GM12801 (cell line): ENCODE measurements around the gene EPHA10.

Experiments used
- CTCF ChIP-seq: IDR thresholded peaks from one replicate; pipeline ENCODE4 v1.5.1; 2011; ENCODE audit warnings: control low read depth; ENCODE audit not compliant: insufficient read length; ENCODE audit errors: extremely low read depth

The EPHA10 gene

GRCh38 chr1:37764888-37765441 is at the start of gene EPHA10:
EPHA10 (minus strand) TSS chr1:37765120; CDS start chr1:37765066, 54 bp downstream.
- TF ChIP-seq CTCF = no peak

- TF ChIP-seq CTCF = no peak
These were observed 49.3 kb upstream of the EPHA10 start for GRCh38 chr1:37814252-37814651.

DNA sequence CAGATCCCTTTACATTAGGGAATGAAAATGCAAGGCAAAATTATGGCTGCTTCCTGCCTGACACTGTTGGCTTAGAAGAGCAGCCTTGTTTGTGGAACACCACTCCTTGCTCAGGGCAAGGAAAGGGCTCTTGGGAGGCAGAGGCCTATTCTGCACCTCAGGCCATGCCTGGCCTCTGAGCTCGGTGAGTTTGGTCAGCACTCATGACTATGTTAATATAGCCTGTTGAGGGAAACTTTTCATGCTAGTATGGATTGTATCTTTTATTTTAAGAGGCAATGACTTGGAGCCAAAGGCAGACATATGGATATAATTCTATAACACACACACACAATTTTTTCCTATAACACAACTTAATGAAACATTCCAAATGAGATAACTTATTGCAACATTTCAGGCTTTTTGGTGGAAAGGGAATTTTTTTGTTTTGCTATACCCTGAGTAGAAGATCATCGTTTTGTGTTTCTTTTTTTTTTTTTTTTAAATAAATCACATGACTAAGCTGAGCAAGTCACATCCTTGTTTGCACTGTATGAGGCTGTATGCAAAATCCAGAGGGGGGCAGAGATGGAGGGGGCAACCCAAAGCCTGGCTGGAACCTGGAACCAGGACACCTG is 48.7 kb upstream of the EPHA10 start:
- TF ChIP-seq CTCF = no peak

- TF ChIP-seq CTCF = peak; percentile 10
These were observed 46.2 kb upstream of the EPHA10 start for GRCh38 chr1:37811027-37811655.

GRCh38 chr1:37809942-37810341 is 45.0 kb upstream of the EPHA10 start:
- no peak for TF ChIP-seq CTCF

GRCh38 chr1:37808369-37809319 is 43.7 kb upstream of the EPHA10 start:
- TF ChIP-seq CTCF = no peak
